Spleen (tissue), 11 donors: ENCODE measurements around the gene MRPL38. TPM values are rescaled to one million over a fixed set of nuclear protein-coding genes. Genes with fewer than 3 reads are reported as not detected.

Source experiments
- DNase-seq: peaks from one replicate; pipeline ENCODE4 v3.0.0-alpha.2; 2020
- H3K27ac ChIP-seq, 8 donors: fragments of 200-600 bp; sonication (generic) in 7 of 8; 1 replicate in 4 of 8; 2 replicates in 4 of 8; pipeline versions ENCODE4 v1.5.0 to v1.8.0; 2016 to 2021; ENCODE audit warnings: inconsistent platforms in 4 of 8, mild to moderate bottlenecking in 4 of 8, moderate library complexity in 1 of 8
- H3K27me3 ChIP-seq, 7 donors: fragments of 200-600 bp; sonication (generic) in 6 of 7; replicated peaks in 1 of 7; 1 replicate in 4 of 7; 2 replicates in 3 of 7; pipeline versions ENCODE4 v1.5.0 to v1.8.0; 2016 to 2021; ENCODE audit warnings: inconsistent platforms in 3 of 7, mild to moderate bottlenecking in 1 of 7
- H3K36me3 ChIP-seq, 6 donors: fragments of 200-600 bp; sonication (generic) in 5 of 6; 1 replicate in 4 of 6; 2 replicates in 2 of 6; pipeline versions ENCODE4 v1.5.0 to v1.8.0; 2016 to 2021; ENCODE audit warnings: inconsistent platforms in 2 of 6
- H3K4me1 ChIP-seq, 6 donors: fragments of 200-600 bp; sonication (generic) in 5 of 6; 1 replicate in 3 of 6; 2 replicates in 3 of 6; pipeline versions ENCODE4 v1.5.0 to v1.8.0; 2016 to 2021; ENCODE audit warnings: inconsistent platforms in 3 of 6
- H3K4me3 ChIP-seq, 8 donors: fragments of 200-600 bp; sonication (generic) in 7 of 8; 1 replicate in 4 of 8; 2 replicates in 4 of 8; pipeline versions ENCODE4 v1.5.0 to v1.8.0; 2016 to 2021; ENCODE audit warnings: inconsistent platforms in 4 of 8, mild to moderate bottlenecking in 4 of 8, moderate library complexity in 2 of 8
- H3K9me3 ChIP-seq, 8 donors: fragments of 200-600 bp; sonication (generic) in 7 of 8; 1 replicate in 4 of 8; 2 replicates in 4 of 8; pipeline versions ENCODE4 v1.5.0 to v1.8.0; 2016 to 2021; ENCODE audit warnings: inconsistent platforms in 4 of 8
- CTCF ChIP-seq, 11 experiments: fragments of 200-600 bp in 7 of 11; fragments of 450-650 bp in 4 of 11; sonication (generic) in 4 of 11; IDR thresholded peaks in 8 of 11; conservative IDR thresholded peaks in 3 of 11; 1 replicate in 7 of 11; 2 replicates in 4 of 11; pipeline versions ENCODE4 v1.4.0 to v1.8.0; 2016 to 2021; ENCODE audit warnings: antibody characterized with exemption in 11 of 11, inconsistent platforms in 4 of 11, mild to moderate bottlenecking in 1 of 11
- POLR2A ChIP-seq, 3 donors: fragments of 450-650 bp; IDR thresholded peaks; one replicate each; pipeline ENCODE4 v1.5.1; 2017; ENCODE audit warnings: antibody characterized with exemption in 3 of 3, mild to moderate bottlenecking in 1 of 3
- POLR2AphosphoS5 ChIP-seq, 3 donors: sonication (generic); formaldehyde crosslinking; IDR thresholded peaks; one replicate each; pipeline ENCODE4 v1.5.1; 2017; ENCODE audit warnings: antibody characterized with exemption in 3 of 3
- WGBS, 5 donors: extraction: QIAGEN DNeasy Blood & Tissue Kit in 3 of 5; methylation state at CpG; one replicate each; pipeline versions ENCODE4 v1.1.5 to v1.1.7; 2013 to 2018; 5-methylcytosine and 5-hydroxymethylcytosine counted together
- intact Hi-C: fragments of 100-400 bp; cut with DNase I; formaldehyde crosslinking; loops from one replicate; pipeline ENCODE4 v1.15.0; 2023; ENCODE audit warnings: low total_unique reads
- polyA plus RNA-seq, 3 donors: library from polyadenylated mRNA; stranded (reverse); fragments of 200-250 nt; gene quantifications; one replicate each; pipeline ENCODE4 v1.2.1, GENCODE V29; 2013
- total RNA-seq, 7 donors: library from RNA; depleted of rRNA in 3 of 7; stranded (reverse); fragments of >200 nt in 3 of 7; fragmentation: NEBNext Ultra II Directional in 4 of 7; extraction: Animal tissue kit (Norgen Biotek cat#: 25700) in 4 of 7; gene quantifications; one replicate each; pipeline versions ENCODE4 v1.1.0 to v1.2.1, GENCODE V29; 2016 to 2021
- donor health status: healthy with polysubstance abuse.
- donor health status: DM: no; HTN: no; CAD: no; lungs with moderate emphysema.
- donor health status: DM: no; HTN: no; CAD: no.
- donor health status: Bipolar disorder and iron deficiency.
- donor health status: healthy.
- donor health status: DM: no; HTN: no; CAD: no.
- donor health status: DM: yes; HTN: yes; CAD: no.

Gene MRPL38
- total and polyA plus RNA-seq, 10 donors: 40.1 to 90.6 (median 76.6) TPM

GRCh38 chr17:75876938-75877751 is 27.5 kb downstream of the MRPL38 start:
- no peak for TF ChIP-seq POLR2A (IDR thresholded peaks at IDR 0.05)
- TF ChIP-seq POLR2AphosphoS5 (IDR thresholded peaks at IDR 0.05): peak; percentile 81 to 86 (median 86)
- TF ChIP-seq CTCF (IDR thresholded peaks at IDR 0.05 in 8 of 11, conservative IDR thresholded peaks at IDR 0.05 in 3 of 11): peak in 1 of 11 experiments; percentile 22
- Histone ChIP-seq H3K4me3 (peak overlapping the region; percentile 49 to 76 (median 70)), H3K27ac (peak overlapping the region; percentile 76 to 94 (median 90)), H3K9me3 (no peaks in the 10 kb centered on the region), H3K4me1 (peaks cover 32 to 75% (median 71%) of the 10 kb centered on the region in 6 donors), H3K36me3 (peaks cover 0 to 36% (median 11%) of the 10 kb centered on the region in 6 donors), H3K27me3 (peaks cover 0 to 44% (median 6%) of the 10 kb centered on the region in 7 donors)
- DNase-seq: peak; percentile 89
- 7 to 24% (median 12%) methylated on average over 34 to 41 of the region's 41 CpGs for WGBS, 5 donors
- intact Hi-C loops: no loop called here

GRCh38 chr17:75876190-75876937 is 28.3 kb downstream of the MRPL38 start:
- H3K27ac ChIP-seq: peak overlapping the region; percentile 76 to 94 (median 90)
- peaks cover 32 to 75% (median 71%) of the 10 kb centered on the region in 6 donors for H3K4me1 ChIP-seq
- no peaks in the 10 kb centered on the region for H3K9me3 ChIP-seq
- peaks cover 0 to 44% (median 6%) of the 10 kb centered on the region in 7 donors for H3K27me3 ChIP-seq
- intact Hi-C loops: no loop called here
- peak overlapping the region; percentile 49 to 76 (median 70) for H3K4me3 ChIP-seq
- WGBS, 5 donors: 10 to 30% (median 20%) methylated on average over 12 to 26 of the region's 26 CpGs
- TF ChIP-seq CTCF (IDR thresholded peaks at IDR 0.05 in 8 of 11, conservative IDR thresholded peaks at IDR 0.05 in 3 of 11) (peak in 7 of 11 experiments; percentile 2 to 50 (median 40)), POLR2AphosphoS5 (IDR thresholded peaks at IDR 0.05) (peak; percentile 75 to 82 (median 79)), POLR2A (IDR thresholded peaks at IDR 0.05) (no peak)
- peak; percentile 92 for DNase-seq
- H3K36me3 ChIP-seq: peaks cover 0 to 36% (median 11%) of the 10 kb centered on the region in 6 donors

GRCh38 chr17:75875940-75876189 is 28.8 kb downstream of the MRPL38 start:
- H3K27me3 ChIP-seq: peaks cover 0 to 44% (median 6%) of the 10 kb centered on the region in 7 donors
- H3K36me3 ChIP-seq: peaks cover 0 to 36% (median 11%) of the 10 kb centered on the region in 6 donors
- 33 to 54% (median 43%) methylated on average over 3 to 5 of the region's 5 CpGs; no CpG with 5 or more reads in 1 of the 5 donors for WGBS, 5 donors
- peak overlapping the region in 7 of 8 donors; percentile 49 to 76 (median 72) for H3K4me3 ChIP-seq
- intact Hi-C loops: no loop called here
- peaks cover 32 to 75% (median 71%) of the 10 kb centered on the region in 6 donors for H3K4me1 ChIP-seq
- no peaks in the 10 kb centered on the region for H3K9me3 ChIP-seq
- H3K27ac ChIP-seq: peak overlapping the region; percentile 76 to 94 (median 90)
- no peak for DNase-seq
- TF ChIP-seq CTCF (IDR thresholded peaks at IDR 0.05 in 8 of 11, conservative IDR thresholded peaks at IDR 0.05 in 3 of 11): peak in 1 of 11 experiments; percentile 3
- TF ChIP-seq POLR2AphosphoS5 (IDR thresholded peaks at IDR 0.05): no peak
- TF ChIP-seq POLR2A (IDR thresholded peaks at IDR 0.05): no peak
